ENCODE measurements around the gene TRIM15.
"Not testable (repeated sequence)": the region's sequence is repeated elsewhere in the genome, so short reads cannot be mapped to it uniquely, and the experiment has no call there.

The TRIM15 gene

GRCh38 chr6:30198166-30199084 lies 35.1 kb downstream of the TRIM15 start:
- no peak for DNase-seq (ENCODE audit: low read depth)

GRCh38 chr6:30200551-30201281 lies 37.4 kb downstream of the TRIM15 start:
- DNase-seq (ENCODE audit: low read depth): no peak

GRCh38 chr6:30202366-30202765 lies 39.0 kb downstream of the TRIM15 start:
- no peak for DNase-seq (ENCODE audit: low read depth)

GRCh38 chr6:30204116-30204515 lies 40.8 kb downstream of the TRIM15 start:
- no peak for DNase-seq (ENCODE audit: low read depth)

- DNase-seq (ENCODE audit: low read depth): no peak
These were observed 42.8 kb downstream of the TRIM15 start for GRCh38 chr6:30206152-30206551.

GRCh38 chr6:30206799-30207618 lies 43.7 kb downstream of the TRIM15 start:
- DNase-seq (ENCODE audit: low read depth): no peak

- no peak for DNase-seq (ENCODE audit: low read depth)
These were observed 44.4 kb downstream of the TRIM15 start for GRCh38 chr6:30207619-30208295.

GRCh38 chr6:30211306-30211705 lies 48.0 kb downstream of the TRIM15 start:
- no peak for DNase-seq (ENCODE audit: low read depth)

GRCh38 chr6:30211899-30212298 lies 48.6 kb downstream of the TRIM15 start:
- DNase-seq (ENCODE audit: low read depth): no peak

- peak; percentile 94 for DNase-seq (ENCODE audit: low read depth)
These were observed 49.7 kb downstream of the TRIM15 start, which contains the start of gene TRIM26 for GRCh38 chr6:30212865-30213666. TSS of gene TRIM26 (minus strand) at chr6:30213406. CDS start at chr6:30199103, 14,303 bp downstream.

- no peak for DNase-seq (ENCODE audit: low read depth)
These were observed 50.3 kb downstream of the TRIM15 start for GRCh38 chr6:30213667-30213956.

- DNase-seq (ENCODE audit: low read depth): no peak
These were observed 50.8 kb downstream of the TRIM15 start for GRCh38 chr6:30213957-30214656.

GRCh38 chr6:30214657-30214982 lies 51.3 kb downstream of the TRIM15 start:
- DNase-seq (ENCODE audit: low read depth): no peak

GRCh38 chr6:30216096-30216495 lies 52.8 kb downstream of the TRIM15 start:
- DNase-seq (ENCODE audit: low read depth): no peak

- no peak for DNase-seq (ENCODE audit: low read depth)
These were observed 55.9 kb downstream of the TRIM15 start for GRCh38 chr6:30219244-30219643.

- DNase-seq (ENCODE audit: low read depth): not testable (repeated sequence)
These were observed 58.0 kb downstream of the TRIM15 start for GRCh38 chr6:30221395-30221794.

GRCh38 chr6:30221956-30222355 lies 58.6 kb downstream of the TRIM15 start:
- not testable (repeated sequence) for DNase-seq (ENCODE audit: low read depth)

Data from GM04504 (cell line).